NCI-H82 treated with DMSO at 0.1 percent for 48 hours (cell line): Measurements from ENCODE around the gene CDCA5.

Experiments
- DNase-seq: peaks from one replicate; lab custom pipeline; 2025; ENCODE audit not compliant: unreplicated experiment; lab: John Stamatoyannopoulos, UW

Gene CDCA5

GRCh38 chr11:65047581-65048422, 36.0 kb downstream of the CDCA5 start:
- no peak for DNase-seq

GRCh38 chr11:65045728-65046127, 38.1 kb downstream of the CDCA5 start:
- no peak for DNase-seq

GRCh38 chr11:65045061-65045460, 38.8 kb downstream of the CDCA5 start:
- no peak for DNase-seq

- no peak for DNase-seq
These were observed 39.8 kb downstream of the CDCA5 start for GRCh38 chr11:65043881-65044501.

GRCh38 chr11:65042891-65043290, 40.9 kb downstream of the CDCA5 start:
- no peak for DNase-seq

- peak; percentile 73 for DNase-seq
These were observed 42.8 kb downstream of the CDCA5 start, which contains the start of gene SAC3D1 for GRCh38 chr11:65040847-65041622. Gene SAC3D1, plus strand, starts transcription at chr11:65041210. Its CDS starts 83 bp downstream, at chr11:65041293.

- no peak for DNase-seq
These were observed 43.4 kb downstream of the CDCA5 start for GRCh38 chr11:65040520-65040846.

GRCh38 chr11:65036931-65037330, 46.9 kb downstream of the CDCA5 start:
- DNase-seq, result no peak

GRCh38 chr11:65035579-65035978, 48.3 kb downstream of the CDCA5 start:
- DNase-seq, result no peak

- DNase-seq, result no peak
These were observed 49.4 kb downstream of the CDCA5 start for GRCh38 chr11:65034423-65034822.

- no peak for DNase-seq
These were observed 51.6 kb downstream of the CDCA5 start for GRCh38 chr11:65032216-65032615.
